COR-L47 (cell line): ENCODE data around the gene UGGT1.

Experiments used
- DNase-seq: peaks from one replicate; lab custom pipeline; 2025; lab: John Stamatoyannopoulos, UW

UGGT1 gene

GRCh38 chr2:128227862-128228261 is 136.9 kb downstream of the UGGT1 start:
- no peak for DNase-seq

GRCh38 chr2:128228894-128229293 is 137.9 kb downstream of the UGGT1 start:
- peak; percentile 70 for DNase-seq

- DNase-seq = peak; percentile 60
These were observed 142.2 kb downstream of the UGGT1 start for GRCh38 chr2:128232965-128233789.

- peak; percentile 18 for DNase-seq
These were observed 142.9 kb downstream of the UGGT1 start for GRCh38 chr2:128233790-128234395.

GRCh38 chr2:128234613-128235012 is 143.6 kb downstream of the UGGT1 start:
- DNase-seq = no peak

- no peak for DNase-seq
These were observed 144.6 kb downstream of the UGGT1 start for GRCh38 chr2:128235581-128235980.

- no peak for DNase-seq
These were observed 145.6 kb downstream of the UGGT1 start for GRCh38 chr2:128236491-128237035.

- no peak for DNase-seq
These were observed 146.1 kb downstream of the UGGT1 start for GRCh38 chr2:128237081-128237534.

GRCh38 chr2:128237911-128238697 is 147.1 kb downstream of the UGGT1 start:
- DNase-seq = no peak

- DNase-seq = no peak
These were observed 150.9 kb downstream of the UGGT1 start for GRCh38 chr2:128241896-128242295.
